K562 treated with DMSO at 1 percent for 24 hours (cell line): ENCODE results near the gene NPTX1. TPM values are rescaled to one million over a fixed set of nuclear protein-coding genes. Genes with fewer than 3 reads are reported as not detected.

ENCODE experiments used
- total RNA-seq: library from RNA; unstranded; fragments of 300-600 nt; gene quantifications from 2 replicates; pipeline ENCODE4 v1.2.3, GENCODE V29; 2022; ENCODE audit warnings: low read depth; ENCODE audit not compliant: insufficient read depth

Gene NPTX1, protein sequence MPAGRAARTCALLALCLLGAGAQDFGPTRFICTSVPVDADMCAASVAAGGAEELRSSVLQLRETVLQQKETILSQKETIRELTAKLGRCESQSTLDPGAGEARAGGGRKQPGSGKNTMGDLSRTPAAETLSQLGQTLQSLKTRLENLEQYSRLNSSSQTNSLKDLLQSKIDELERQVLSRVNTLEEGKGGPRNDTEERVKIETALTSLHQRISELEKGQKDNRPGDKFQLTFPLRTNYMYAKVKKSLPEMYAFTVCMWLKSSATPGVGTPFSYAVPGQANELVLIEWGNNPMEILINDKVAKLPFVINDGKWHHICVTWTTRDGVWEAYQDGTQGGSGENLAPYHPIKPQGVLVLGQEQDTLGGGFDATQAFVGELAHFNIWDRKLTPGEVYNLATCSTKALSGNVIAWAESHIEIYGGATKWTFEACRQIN
- total RNA-seq = 0.05 TPM in 1 of 2 replicates, not detected in the other

DNA sequence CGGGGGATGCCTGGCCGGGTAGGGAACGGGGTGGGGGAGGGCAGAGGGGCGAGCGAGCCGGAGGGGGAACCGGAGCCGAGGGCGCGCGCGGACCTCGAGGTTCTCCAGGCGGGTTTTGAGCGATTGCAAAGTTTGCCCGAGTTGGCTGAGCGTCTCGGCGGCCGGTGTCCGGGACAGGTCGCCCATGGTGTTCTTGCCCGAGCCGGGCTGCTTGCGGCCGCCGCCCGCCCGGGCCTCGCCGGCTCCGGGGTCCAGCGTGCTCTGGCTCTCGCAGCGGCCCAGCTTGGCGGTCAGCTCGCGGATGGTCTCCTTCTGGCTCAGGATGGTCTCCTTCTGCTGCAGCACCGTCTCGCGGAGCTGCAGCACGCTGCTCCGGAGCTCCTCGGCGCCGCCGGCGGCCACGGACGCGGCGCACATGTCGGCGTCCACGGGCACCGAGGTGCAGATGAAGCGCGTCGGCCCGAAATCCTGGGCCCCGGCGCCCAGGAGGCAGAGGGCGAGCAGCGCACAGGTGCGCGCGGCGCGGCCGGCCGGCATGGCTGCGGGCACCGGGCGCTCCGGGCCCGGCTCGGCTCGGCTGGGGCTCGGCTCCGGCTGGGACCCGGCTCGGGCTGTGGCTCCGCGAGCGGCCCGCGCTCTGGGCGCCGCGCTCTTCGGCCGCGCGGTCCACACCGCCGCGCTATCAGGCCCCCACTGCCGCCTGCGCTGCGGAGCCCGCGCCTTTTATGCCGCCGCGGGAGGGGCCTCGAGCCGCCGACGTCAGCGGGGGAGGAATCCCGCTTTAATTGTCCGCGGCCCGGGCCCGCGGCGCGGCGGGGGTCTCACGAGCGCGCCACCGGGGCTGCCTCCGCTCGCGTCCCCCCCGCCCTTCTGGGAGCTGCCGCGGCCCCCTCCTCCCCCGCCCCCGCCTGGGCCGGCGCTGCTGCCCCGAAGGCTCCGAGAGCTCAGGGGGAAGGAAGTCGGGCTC lies at the start of gene NPTX1:
Gene NPTX1 (minus strand): TSS at position 698 of the 967 bp plus-strand sequence. CDS start 161 bp downstream, at position 537.

Other genes starting within 250 kb of the NPTX1 start
- 51.2 and 53.2 TPM in 2 replicates for gene RNF213, start 215.8 kb downstream of the NPTX1 start, total RNA-seq
- gene ENDOV, start 61.4 kb downstream of the NPTX1 start, total RNA-seq = 12.4 and 16.6 TPM in 2 replicates
- gene RPTOR, start 68.2 kb upstream of the NPTX1 start, total RNA-seq = 27.5 and 28.2 TPM in 2 replicates